ENCODE data around the gene PARD6G.

The PARD6G gene

GRCh38 chr18:80205294-80205693 lies 42.0 kb downstream of the PARD6G start:
- Histone ChIP-seq H4K8ac (ENCODE audit: low read length) (no peak overlapping the region), H2BK15ac (ENCODE audit: low read depth, poor library complexity, severe bottlenecking) (no peak overlapping the region), H3K4me1 (ENCODE audit: control insufficient read depth, insufficient read depth, low read depth, low read length) (peaks cover 17% of the 10 kb centered on the region), H3K27me3 (ENCODE audit: control insufficient read depth in 1 of 2, insufficient read depth in 1 of 2, low read length in 2 of 2) (peaks cover 0 to 1% of the 10 kb centered on the region in 2 experiments), H3K4me3 (ENCODE audit: insufficient read depth in 1 of 2, low read depth in 1 of 2, low read length in 2 of 2) (no peak overlapping the region), H3K18ac (ENCODE audit: low read depth in 1 of 2, low read length in 2 of 2) (no peak overlapping the region), H4K91ac (ENCODE audit: low read length) (no peak overlapping the region), H3K14ac (ENCODE audit: low read length in 2 of 2) (no peak overlapping the region), H3K36me3 (ENCODE audit: control insufficient read depth in 1 of 2, insufficient read depth in 2 of 2, low read depth in 1 of 2, low read length in 2 of 2) (peaks cover 0 to 7% of the 10 kb centered on the region in 2 experiments), H3K23ac (ENCODE audit: low read length in 2 of 2) (no peak overlapping the region), H2BK5ac (ENCODE audit: low read depth, low read length, poor library complexity, severe bottlenecking) (no peak overlapping the region), H2BK120ac (ENCODE audit: low read depth, low read length) (no peak overlapping the region), H2BK12ac (ENCODE audit: low read length in 2 of 2) (no peak overlapping the region), H2AFZ (ENCODE audit: low read depth, low read length) (no peak overlapping the region), H3K79me1 (replicated peaks; ENCODE audit: low read length, poor library complexity, severe bottlenecking) (peaks cover 7% of the 10 kb centered on the region), H2AK5ac (ENCODE audit: low read length, severe bottlenecking) (no peak overlapping the region), H3K9me3 (ENCODE audit: control insufficient read depth, low read length) (no peaks in the 10 kb centered on the region), H3K9ac (ENCODE audit: low read length) (no peak overlapping the region), H3K4ac (ENCODE audit: low read depth in 1 of 2, low read length in 2 of 2) (no peak overlapping the region), H3K4me2 (ENCODE audit: low read length, poor library complexity, severe bottlenecking) (no peak overlapping the region), H3K27ac (ENCODE audit: low read length, poor library complexity, severe bottlenecking) (no peak overlapping the region)
- 88% methylated on average over 4 of the region's 4 CpGs for WGBS
- no peak for DNase-seq

- Histone ChIP-seq H2BK5ac (ENCODE audit: low read depth, low read length, poor library complexity, severe bottlenecking) (no peak overlapping the region), H2BK120ac (ENCODE audit: low read depth, low read length) (no peak overlapping the region), H2BK15ac (ENCODE audit: low read depth, poor library complexity, severe bottlenecking) (no peak overlapping the region), H2AFZ (ENCODE audit: low read depth, low read length) (no peak overlapping the region), H4K91ac (ENCODE audit: low read length) (no peak overlapping the region), H3K4me1 (ENCODE audit: control insufficient read depth, insufficient read depth, low read depth, low read length) (peaks cover 20% of the 10 kb centered on the region), H2AK5ac (ENCODE audit: low read length, severe bottlenecking) (no peak overlapping the region), H3K23ac (ENCODE audit: low read length in 2 of 2) (no peak overlapping the region), H3K4ac (ENCODE audit: low read depth in 1 of 2, low read length in 2 of 2) (no peak overlapping the region), H3K27ac (ENCODE audit: low read length, poor library complexity, severe bottlenecking) (no peak overlapping the region), H3K4me2 (ENCODE audit: low read length, poor library complexity, severe bottlenecking) (no peak overlapping the region), H3K4me3 (ENCODE audit: insufficient read depth in 1 of 2, low read depth in 1 of 2, low read length in 2 of 2) (no peak overlapping the region), H3K27me3 (ENCODE audit: control insufficient read depth in 1 of 2, insufficient read depth in 1 of 2, low read length in 2 of 2) (peaks cover 0 to under 1% of the 10 kb centered on the region in 2 experiments), H3K79me1 (replicated peaks; ENCODE audit: low read length, poor library complexity, severe bottlenecking) (peaks cover 5% of the 10 kb centered on the region), H2BK12ac (ENCODE audit: low read length in 2 of 2) (no peak overlapping the region), H3K9me3 (ENCODE audit: control insufficient read depth, low read length) (no peaks in the 10 kb centered on the region), H3K18ac (ENCODE audit: low read depth in 1 of 2, low read length in 2 of 2) (no peak overlapping the region), H3K9ac (ENCODE audit: low read length) (no peak overlapping the region), H3K36me3 (ENCODE audit: control insufficient read depth in 1 of 2, insufficient read depth in 2 of 2, low read depth in 1 of 2, low read length in 2 of 2) (peaks cover 0 to 7% of the 10 kb centered on the region in 2 experiments), H3K14ac (ENCODE audit: low read length in 2 of 2) (no peak overlapping the region), H4K8ac (ENCODE audit: low read length) (no peak overlapping the region)
- no peak for DNase-seq
- 95% methylated on average over 1 of the region's 2 CpGs for WGBS
These were observed 43.2 kb downstream of the PARD6G start for GRCh38 chr18:80204142-80204541.

- Histone ChIP-seq H2AFZ (ENCODE audit: low read depth, low read length) (no peak overlapping the region), H3K14ac (ENCODE audit: low read length in 2 of 2) (no peak overlapping the region), H2BK12ac (ENCODE audit: low read length in 2 of 2) (no peak overlapping the region), H4K91ac (ENCODE audit: low read length) (no peak overlapping the region), H3K4me2 (ENCODE audit: low read length, poor library complexity, severe bottlenecking) (no peak overlapping the region), H3K9me3 (ENCODE audit: control insufficient read depth, low read length) (no peaks in the 10 kb centered on the region), H4K8ac (ENCODE audit: low read length) (no peak overlapping the region), H3K18ac (ENCODE audit: low read depth in 1 of 2, low read length in 2 of 2) (no peak overlapping the region), H3K4me3 (ENCODE audit: insufficient read depth in 1 of 2, low read depth in 1 of 2, low read length in 2 of 2) (no peak overlapping the region), H3K4me1 (ENCODE audit: control insufficient read depth, insufficient read depth, low read depth, low read length) (peaks cover 20% of the 10 kb centered on the region), H2AK5ac (ENCODE audit: low read length, severe bottlenecking) (no peak overlapping the region), H3K9ac (ENCODE audit: low read length) (no peak overlapping the region), H3K23ac (ENCODE audit: low read length in 2 of 2) (no peak overlapping the region), H3K79me1 (replicated peaks; ENCODE audit: low read length, poor library complexity, severe bottlenecking) (peaks cover 4% of the 10 kb centered on the region), H3K27me3 (ENCODE audit: control insufficient read depth in 1 of 2, insufficient read depth in 1 of 2, low read length in 2 of 2) (peaks cover 0 to 3% of the 10 kb centered on the region in 2 experiments), H3K36me3 (ENCODE audit: control insufficient read depth in 1 of 2, insufficient read depth in 2 of 2, low read depth in 1 of 2, low read length in 2 of 2) (peaks cover 0 to 7% of the 10 kb centered on the region in 2 experiments), H2BK5ac (ENCODE audit: low read depth, low read length, poor library complexity, severe bottlenecking) (no peak overlapping the region), H3K27ac (ENCODE audit: low read length, poor library complexity, severe bottlenecking) (no peak overlapping the region), H2BK15ac (ENCODE audit: low read depth, poor library complexity, severe bottlenecking) (no peak overlapping the region), H3K4ac (ENCODE audit: low read depth in 1 of 2, low read length in 2 of 2) (no peak overlapping the region), H2BK120ac (ENCODE audit: low read depth, low read length) (no peak overlapping the region)
- no peak for DNase-seq
- 58% methylated on average over 6 of the region's 6 CpGs for WGBS
These were observed 44.1 kb downstream of the PARD6G start for GRCh38 chr18:80203249-80203648.

- no peak overlapping the region for H3K14ac ChIP-seq (ENCODE audit: low read length in 2 of 2)
- no peak overlapping the region for H2BK12ac ChIP-seq (ENCODE audit: low read length in 2 of 2)
- peaks cover 20% of the 10 kb centered on the region for H3K4me1 ChIP-seq (ENCODE audit: control insufficient read depth, insufficient read depth, low read depth, low read length)
- H3K36me3 ChIP-seq (ENCODE audit: control insufficient read depth in 1 of 2, insufficient read depth in 2 of 2, low read depth in 1 of 2, low read length in 2 of 2): peaks cover 0 to 7% of the 10 kb centered on the region in 2 experiments
- 94% methylated on average over 8 of the region's 12 CpGs for WGBS
- DNase-seq: no peak
- H3K23ac ChIP-seq (ENCODE audit: low read length in 2 of 2): no peak overlapping the region
- H3K9ac ChIP-seq (ENCODE audit: low read length): no peak overlapping the region
- no peak overlapping the region for H3K4ac ChIP-seq (ENCODE audit: low read depth in 1 of 2, low read length in 2 of 2)
- H3K27me3 ChIP-seq (ENCODE audit: control insufficient read depth in 1 of 2, insufficient read depth in 1 of 2, low read length in 2 of 2): peaks cover 0 to 5% of the 10 kb centered on the region in 2 experiments
- H4K91ac ChIP-seq (ENCODE audit: low read length): no peak overlapping the region
- H3K9me3 ChIP-seq (ENCODE audit: control insufficient read depth, low read length): no peaks in the 10 kb centered on the region
- H3K18ac ChIP-seq (ENCODE audit: low read depth in 1 of 2, low read length in 2 of 2): no peak overlapping the region
- no peak overlapping the region for H2AK5ac ChIP-seq (ENCODE audit: low read length, severe bottlenecking)
- H2BK5ac ChIP-seq (ENCODE audit: low read depth, low read length, poor library complexity, severe bottlenecking): no peak overlapping the region
- no peak overlapping the region for H3K27ac ChIP-seq (ENCODE audit: low read length, poor library complexity, severe bottlenecking)
- H3K79me1 ChIP-seq (replicated peaks; ENCODE audit: low read length, poor library complexity, severe bottlenecking): peaks cover 4% of the 10 kb centered on the region
- H2BK15ac ChIP-seq (ENCODE audit: low read depth, poor library complexity, severe bottlenecking): no peak overlapping the region
- H3K4me3 ChIP-seq (ENCODE audit: insufficient read depth in 1 of 2, low read depth in 1 of 2, low read length in 2 of 2): no peak overlapping the region
- H2BK120ac ChIP-seq (ENCODE audit: low read depth, low read length): no peak overlapping the region
- H2AFZ ChIP-seq (ENCODE audit: low read depth, low read length): no peak overlapping the region
- H3K4me2 ChIP-seq (ENCODE audit: low read length, poor library complexity, severe bottlenecking): no peak overlapping the region
- no peak overlapping the region for H4K8ac ChIP-seq (ENCODE audit: low read length)
These were observed 44.9 kb downstream of the PARD6G start for GRCh38 chr18:80202264-80202998.
